Measurements from ENCODE around the gene CALML5.

CALML5 gene

GRCh38 chr10:5499493-5500140 is at the start of gene CALML5:
CALML5 (minus strand) TSS chr10:5499570; CDS start chr10:5499438, 132 bp downstream.
- no peak for DNase-seq

GRCh38 chr10:5547931-5548660 is 48.7 kb upstream of the CALML5 start:
- no peak for DNase-seq

GRCh38 chr10:5547681-5547930 is 48.2 kb upstream of the CALML5 start:
- no peak for DNase-seq

- no peak for DNase-seq
Observed at GRCh38 chr10:5546891-5547680, 47.7 kb upstream of the CALML5 start.

GRCh38 chr10:5545778-5546710 is 46.7 kb upstream of the CALML5 start:
- DNase-seq: peak; percentile 43

- no peak for DNase-seq
Observed at GRCh38 chr10:5545426-5545777, 46.0 kb upstream of the CALML5 start.

- peak; percentile 15 for DNase-seq
Observed at GRCh38 chr10:5545011-5545410, 45.6 kb upstream of the CALML5 start.

GRCh38 chr10:5544216-5544805 is 44.9 kb upstream of the CALML5 start:
- DNase-seq: no peak

- DNase-seq: no peak
Observed at GRCh38 chr10:5543623-5544022, 44.3 kb upstream of the CALML5 start.

- no peak for DNase-seq
Observed at GRCh38 chr10:5542100-5542499, 42.7 kb upstream of the CALML5 start.

GRCh38 chr10:5540891-5541290 is 41.5 kb upstream of the CALML5 start:
- DNase-seq: no peak

GRCh38 chr10:5540080-5540479 is 40.7 kb upstream of the CALML5 start:
- peak; percentile 27 for DNase-seq

- DNase-seq: peak; percentile 36
Observed at GRCh38 chr10:5538892-5539651, 39.7 kb upstream of the CALML5 start.

- DNase-seq: no peak
Observed at GRCh38 chr10:5538446-5538845, 39.1 kb upstream of the CALML5 start.

GRCh38 chr10:5537684-5538083 is 38.3 kb upstream of the CALML5 start:
- no peak for DNase-seq

- peak; percentile 35 for DNase-seq
Observed at GRCh38 chr10:5536486-5537081, 37.2 kb upstream of the CALML5 start.

GRCh38 chr10:5534880-5535856 is 35.8 kb upstream of the CALML5 start:
- DNase-seq: peak; percentile 32

- DNase-seq: peak; percentile 29
Observed at GRCh38 chr10:5534051-5534821, 34.9 kb upstream of the CALML5 start.

- peak; percentile 49 for DNase-seq
Observed at GRCh38 chr10:5533098-5533731, 33.8 kb upstream of the CALML5 start.

All from right forelimb (tissue), 1 donor.